ENCODE measurements around the gene ADAMTSL2.

- TF ChIP-seq CTCF (IDR thresholded peaks at IDR 0.05; ENCODE audit: low read depth, low read length) (no peak), EZH2phosphoT487 (IDR thresholded peaks at IDR 0.05; ENCODE audit: low read depth) (no peak)
Observed at GRCh38 chr9:133613432-133613831, 78.9 kb downstream of the ADAMTSL2 start.
